GM23248 (cell line): ENCODE data around the gene NAA80. TPM values are rescaled to one million over a fixed set of nuclear protein-coding genes. Genes with fewer than 3 reads are reported as not detected.

ENCODE experiments used
- DNase-seq: peaks from one replicate; pipeline ENCODE4 v3.0.0-alpha.2; 2015
- H2AFZ ChIP-seq: fragments of 200-600 bp; sonication (generic); 2 replicates; pipeline ENCODE4 v1.6.1; 2016; ENCODE audit warnings: antibody characterized with exemption
- H3F3A ChIP-seq: fragments of 200-600 bp; sonication (generic); 2 replicates; pipeline ENCODE4 v1.6.1; 2016; ENCODE audit warnings: mild to moderate bottlenecking, antibody characterized with exemption, mixed run types; ENCODE audit not compliant: insufficient read depth
- H3K27ac ChIP-seq: fragments of 200-600 bp; sonication (generic); 2 replicates; pipeline ENCODE4 v1.5.1; 2016; ENCODE audit warnings: mild to moderate bottlenecking
- H3K27me3 ChIP-seq: fragments of 200-600 bp; sonication (generic); replicated peaks from 2 replicates; pipeline ENCODE4 v1.6.1; 2016; ENCODE audit warnings: mild to moderate bottlenecking; ENCODE audit not compliant: insufficient read depth
- H3K36me3 ChIP-seq: fragments of 200-600 bp; sonication (generic); 2 replicates; pipeline ENCODE4 v1.6.1; 2016; ENCODE audit warnings: low read depth, mild to moderate bottlenecking
- H3K4me1 ChIP-seq: fragments of 200-600 bp; sonication (generic); 2 replicates; pipeline ENCODE4 v1.6.1; 2016; ENCODE audit warnings: mild to moderate bottlenecking; ENCODE audit not compliant: insufficient read depth
- H3K4me2 ChIP-seq: fragments of 200-600 bp; sonication (generic); one replicate; pipeline ENCODE4 v1.6.1; 2016; ENCODE audit warnings: mild to moderate bottlenecking; ENCODE audit not compliant: unreplicated experiment
- H3K4me3 ChIP-seq: fragments of 200-600 bp; sonication (generic); 2 replicates; pipeline ENCODE4 v1.5.1; 2016; ENCODE audit warnings: mild to moderate bottlenecking
- H3K79me2 ChIP-seq: fragments of 200-600 bp; sonication (generic); 2 replicates; pipeline ENCODE4 v1.6.1; 2016; ENCODE audit warnings: mild to moderate bottlenecking; ENCODE audit not compliant: insufficient read depth
- H3K9ac ChIP-seq: fragments of 200-600 bp; sonication (generic); 2 replicates; pipeline ENCODE4 v1.6.1; 2016; ENCODE audit warnings: mild to moderate bottlenecking
- H3K9me2 ChIP-seq: fragments of 200-600 bp; sonication (generic); 2 replicates; pipeline ENCODE4 v1.6.1; 2016; ENCODE audit warnings: mixed run types, mild to moderate bottlenecking, moderate library complexity; ENCODE audit not compliant: insufficient read depth
- H3K9me3 ChIP-seq: fragments of 200-600 bp; sonication (generic); one replicate; pipeline ENCODE4 v1.6.1; 2017; ENCODE audit warnings: low read depth
- H4K20me1 ChIP-seq: fragments of 200-600 bp; sonication (generic); 2 replicates; pipeline ENCODE4 v1.6.0; 2016; ENCODE audit not compliant: insufficient read depth
- EZH2 ChIP-seq: fragments of 200-600 bp; sonication (generic); IDR thresholded peaks from 2 replicates; pipeline ENCODE4 v1.6.1; 2018; ENCODE audit warnings: antibody characterized with exemption, mild to moderate bottlenecking; ENCODE audit not compliant: insufficient read depth, poor library complexity, severe bottlenecking
- EZH2phosphoT487 ChIP-seq: fragments of 200-600 bp; sonication (generic); IDR thresholded peaks from 2 replicates; pipeline ENCODE4 v1.6.1; 2018; ENCODE audit warnings: antibody characterized with exemption, moderate library complexity, mild to moderate bottlenecking, low read depth; ENCODE audit not compliant: insufficient read depth
- WGBS, 2 experiments: methylation state at CpG; one replicate each; pipeline ENCODE4 v1.1.6; 2015 to 2017; ENCODE audit warnings: low lambda C conversion rate in 2 of 2, low coverage in 1 of 2; ENCODE audit errors: missing lambda C conversion rate in 2 of 2; 5-methylcytosine and 5-hydroxymethylcytosine counted together
- in situ Hi-C: fragments of 300-500 bp; cut with MboI; formaldehyde crosslinking; loops from 2 replicates; pipeline ENCODE4 v1.15.0; 2020
- polyA plus RNA-seq: library from polyadenylated mRNA; unstranded; fragments of >200 nt; fragmentation: Nextera tagmentation; extraction: Ambion mirVana; gene quantifications from 2 replicates; pipeline ENCODE4 v1.2.1, GENCODE V29; 2016
- total RNA-seq: library from RNA; depleted of rRNA; stranded (reverse); fragments of >200 nt; shearing (Covaris generic); gene quantifications from 2 replicates; pipeline ENCODE4 v1.2.3, GENCODE V29; 2014

The NAA80 gene
- total and polyA plus RNA-seq, 2 experiments from 2014 or later, result 7.8 to 10.8 TPM

GRCh38 chr3:50340147-50340447, 40.9 kb upstream of the NAA80 start:
- Histone ChIP-seq H3K9me3 (no peaks in the 10 kb centered on the region), H3K27ac (peak overlapping the region; percentile 96), H3K4me1 (peaks cover 34% of the 10 kb centered on the region), H3K9ac (peak overlapping the region; percentile 92), H3K36me3 (no peaks in the 10 kb centered on the region), H3K27me3 (no peaks in the 10 kb centered on the region), H3K4me3 (peak overlapping the region; percentile 89), H3K79me2 (peaks cover 46% of the 10 kb centered on the region), H3K9me2 (no peaks in the 10 kb centered on the region), H3F3A (peaks cover 38% of the 10 kb centered on the region), H3K4me2 (peak overlapping the region; percentile 90), H4K20me1 (no peaks in the 10 kb centered on the region), H2AFZ (peak overlapping the region; percentile 70)
- DNase-seq, result no peak
- TF ChIP-seq EZH2 (no peak), EZH2phosphoT487 (no peak)
- in situ Hi-C loops, result loop anchor here (10.0 kb wide), 1 partner anchor 195 kb away; no protein-coding TSS in a partner anchor
- WGBS, 2 experiments, result 0 to 3% methylated on average over 9 of the region's 9 CpGs

- peak; percentile 86 for DNase-seq
- in situ Hi-C loops, result loop anchor here (10.0 kb wide), 1 partner anchor 195 kb away; no protein-coding TSS in a partner anchor
- no peaks in the 10 kb centered on the region for H4K20me1 ChIP-seq
- peak overlapping the region; percentile 89 for H3K4me3 ChIP-seq
- H3K4me1 ChIP-seq, result peaks cover 39% of the 10 kb centered on the region
- WGBS, 2 experiments, result 79 to 80% methylated on average over 14 of the region's 14 CpGs
- H3K4me2 ChIP-seq, result peak overlapping the region; percentile 90
- H3K9me3 ChIP-seq, result no peaks in the 10 kb centered on the region
- H3K27ac ChIP-seq, result peak overlapping the region; percentile 96
- H3K79me2 ChIP-seq, result peaks cover 51% of the 10 kb centered on the region
- peak overlapping the region; percentile 70 for H2AFZ ChIP-seq
- no peaks in the 10 kb centered on the region for H3K27me3 ChIP-seq
- H3K36me3 ChIP-seq, result no peaks in the 10 kb centered on the region
- peak overlapping the region; percentile 92 for H3K9ac ChIP-seq
- H3F3A ChIP-seq, result peaks cover 43% of the 10 kb centered on the region
- TF ChIP-seq EZH2 (no peak), EZH2phosphoT487 (no peak)
- H3K9me2 ChIP-seq, result no peaks in the 10 kb centered on the region
Observed at GRCh38 chr3:50339485-50340146, 40.4 kb upstream of the NAA80 start.

- WGBS, 2 experiments, result 57 to 60% methylated on average over 5 of the region's 5 CpGs
- H3K4me1 ChIP-seq, result peaks cover 45% of the 10 kb centered on the region
- peak overlapping the region; percentile 74 for H3K4me2 ChIP-seq
- H2AFZ ChIP-seq, result no peak overlapping the region
- no peaks in the 10 kb centered on the region for H3K27me3 ChIP-seq
- in situ Hi-C loops, result no loop called here
- H3K9me3 ChIP-seq, result no peaks in the 10 kb centered on the region
- H3K4me3 ChIP-seq, result peak overlapping the region; percentile 89
- H3K9me2 ChIP-seq, result no peaks in the 10 kb centered on the region
- H3K9ac ChIP-seq, result peak overlapping the region; percentile 92
- DNase-seq, result peak; percentile 40
- peaks cover 58% of the 10 kb centered on the region for H3K79me2 ChIP-seq
- TF ChIP-seq EZH2 (no peak), EZH2phosphoT487 (no peak)
- no peaks in the 10 kb centered on the region; the same call in 1 of the 2 replicates for H4K20me1 ChIP-seq
- peaks cover 50% of the 10 kb centered on the region for H3F3A ChIP-seq
- peak overlapping the region; percentile 96 for H3K27ac ChIP-seq
- H3K36me3 ChIP-seq, result no peaks in the 10 kb centered on the region
Observed at GRCh38 chr3:50338965-50339364, 39.8 kb upstream of the NAA80 start.

GRCh38 chr3:50337175-50337861, 38.1 kb upstream of the NAA80 start:
- Histone ChIP-seq H3F3A (peaks cover 50% of the 10 kb centered on the region), H3K79me2 (peaks cover 74% of the 10 kb centered on the region), H3K9ac (peak overlapping the region; percentile 99), H3K36me3 (no peaks in the 10 kb centered on the region), H3K4me2 (peak overlapping the region; percentile 96), H3K4me1 (peaks cover 53% of the 10 kb centered on the region), H3K27ac (peak overlapping the region; percentile 96), H3K9me2 (no peaks in the 10 kb centered on the region), H4K20me1 (no peaks in the 10 kb centered on the region; the same call in 1 of the 2 replicates), H2AFZ (peak overlapping the region; percentile 72), H3K4me3 (peak overlapping the region; percentile 89), H3K9me3 (no peaks in the 10 kb centered on the region), H3K27me3 (no peaks in the 10 kb centered on the region)
- TF ChIP-seq EZH2 (no peak), EZH2phosphoT487 (no peak)
- 1% methylated on average over 63 to 68 of the region's 79 CpGs for WGBS, 2 experiments
- DNase-seq, result peak; percentile 100
- in situ Hi-C loops, result no loop called here
